Measurements from ENCODE around the gene DHRS7B.

DHRS7B gene

DNA sequence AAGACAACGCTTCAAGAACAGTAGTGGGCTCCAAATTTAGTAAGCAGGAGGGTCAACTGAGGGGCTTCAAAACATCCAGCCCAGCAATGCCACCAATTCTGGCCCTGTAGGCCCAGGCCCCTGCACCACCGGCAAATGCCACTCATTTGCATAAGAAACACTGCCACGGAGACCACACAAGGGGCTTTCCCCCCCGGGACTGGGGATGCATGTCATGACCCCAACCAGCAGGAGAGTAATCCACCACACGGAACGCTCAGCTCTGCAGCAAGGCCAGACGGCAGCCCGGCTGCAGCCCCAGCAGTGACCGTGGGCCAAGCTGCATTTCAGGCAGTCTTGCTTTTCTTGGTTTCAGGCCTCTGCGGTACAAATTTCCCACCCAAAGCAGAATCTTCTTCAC is 73.1 kb downstream of the DHRS7B start:
- TF ChIP-seq POU2F2 (IDR thresholded peaks at IDR 0.05; ENCODE audit: low read depth, low read length), result peak; percentile 94; the same call in 1 of the 2 replicates
- TF ChIP-seq SPI1 (IDR thresholded peaks at IDR 0.05; ENCODE audit: low read depth, low read length), result no peak
- no peak for TF ChIP-seq POLR2A (IDR thresholded peaks at IDR 0.05; ENCODE audit: low read depth, low read length)
- TF ChIP-seq PAX5 (IDR thresholded peaks at IDR 0.05; ENCODE audit: insufficient read depth, low read length, severe bottlenecking), result no peak
- FAIRE-seq (peak; percentile 86), DNase-seq (ENCODE audit: insufficient read length, low spot score) (peak; percentile 59)

DNA sequence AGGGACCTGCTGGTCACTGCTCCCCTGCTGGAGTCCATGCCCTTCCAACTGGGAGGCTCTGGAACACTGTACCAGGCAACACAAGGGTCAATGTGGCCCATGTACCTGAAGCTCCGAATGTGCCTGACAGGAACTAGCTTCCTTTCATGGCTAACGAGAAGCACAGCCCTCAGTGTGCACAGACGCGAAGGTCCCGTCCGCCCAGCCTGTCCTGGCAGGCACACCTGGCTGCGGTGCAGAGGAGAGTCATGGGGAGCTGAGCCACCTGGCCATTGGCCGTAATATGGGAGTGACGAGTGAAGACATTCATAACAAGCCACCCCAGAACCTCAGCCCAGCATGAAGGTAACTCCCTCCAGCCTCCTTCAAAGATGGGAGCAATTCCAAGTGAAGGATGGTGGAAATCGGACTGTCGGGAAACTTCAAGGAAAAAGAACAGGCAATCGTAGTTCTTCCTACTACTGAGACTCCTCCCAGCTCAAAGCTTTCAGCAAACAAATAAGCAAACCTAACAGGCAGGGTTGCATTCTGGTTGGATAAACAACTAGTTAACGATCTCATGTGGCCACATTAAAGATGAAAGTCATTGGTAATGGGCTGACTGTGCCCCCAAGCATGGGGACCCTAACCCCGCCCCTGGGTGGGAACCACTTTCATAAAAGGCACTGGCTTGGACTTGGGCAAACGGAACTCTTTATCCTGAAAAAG is 74.0 kb downstream of the DHRS7B start:
- FAIRE-seq (peak; percentile 74), DNase-seq (ENCODE audit: insufficient read length, low spot score) (no peak)
- TF ChIP-seq POLR2AphosphoS5 (IDR thresholded peaks at IDR 0.05; ENCODE audit: low read depth, low read length) (no peak), PAX5 (IDR thresholded peaks at IDR 0.05; ENCODE audit: insufficient read depth, low read length, severe bottlenecking) (no peak), TAF1 (IDR thresholded peaks at IDR 0.05; ENCODE audit: low read depth, low read length) (no peak), POLR2A (IDR thresholded peaks at IDR 0.05; ENCODE audit: low read depth, low read length) (no peak), POU2F2 (IDR thresholded peaks at IDR 0.05; ENCODE audit: low read depth, low read length) (no peak), SPI1 (IDR thresholded peaks at IDR 0.05; ENCODE audit: low read depth, low read length) (no peak)

DNA sequence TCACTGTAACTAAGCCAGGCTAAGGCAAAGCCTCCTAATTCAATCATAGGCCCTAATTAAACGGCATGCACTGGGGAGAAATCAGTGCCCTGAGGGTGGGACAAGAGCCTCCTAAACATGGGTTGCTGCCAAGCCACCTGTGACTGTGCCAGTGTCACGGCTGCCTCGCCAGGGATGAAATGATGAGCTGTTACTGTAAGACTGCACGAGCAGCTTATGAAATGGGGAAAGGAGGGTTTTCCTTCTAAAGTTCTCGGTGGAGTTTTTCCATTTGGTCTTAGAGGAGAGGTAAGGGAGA is 74.5 kb downstream of the DHRS7B start:
- no peak for TF ChIP-seq PAX5 (IDR thresholded peaks at IDR 0.05; ENCODE audit: insufficient read depth, low read length, severe bottlenecking)
- TF ChIP-seq TAF1 (IDR thresholded peaks at IDR 0.05; ENCODE audit: low read depth, low read length), result no peak
- TF ChIP-seq POLR2A (IDR thresholded peaks at IDR 0.05; ENCODE audit: low read depth, low read length), result no peak
- no peak for TF ChIP-seq SPI1 (IDR thresholded peaks at IDR 0.05; ENCODE audit: low read depth, low read length)
- no peak for TF ChIP-seq POLR2AphosphoS5 (IDR thresholded peaks at IDR 0.05; ENCODE audit: low read depth, low read length)
- no peak for TF ChIP-seq POU2F2 (IDR thresholded peaks at IDR 0.05; ENCODE audit: low read depth, low read length)
- FAIRE-seq (no peak), DNase-seq (ENCODE audit: insufficient read length, low spot score) (no peak)

DNA sequence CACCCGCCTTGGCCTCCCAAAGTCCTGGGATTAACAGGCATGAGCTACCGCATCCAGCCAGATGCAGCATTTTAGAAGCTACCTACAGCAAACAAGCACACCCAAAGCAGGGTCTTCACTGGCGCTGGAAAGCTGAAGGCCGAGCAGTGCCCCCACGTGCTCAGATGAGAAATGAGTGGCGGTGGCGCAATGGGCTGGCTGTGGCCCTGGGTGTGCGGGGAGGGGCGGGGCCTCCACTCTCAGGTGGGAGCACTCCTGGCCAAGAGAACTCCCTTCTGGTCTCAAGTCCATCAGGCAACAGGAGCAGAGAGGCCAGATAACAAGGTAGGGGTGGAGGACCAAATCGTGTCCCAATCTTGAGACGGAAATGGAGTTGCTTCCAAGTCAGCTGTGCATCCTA is 75.1 kb downstream of the DHRS7B start:
- FAIRE-seq, result no peak
- no peak for DNase-seq (ENCODE audit: insufficient read length, low spot score)
- TF ChIP-seq POU2F2 (IDR thresholded peaks at IDR 0.05; ENCODE audit: low read depth, low read length), result no peak
- no peak for TF ChIP-seq POLR2A (IDR thresholded peaks at IDR 0.05; ENCODE audit: low read depth, low read length)
- no peak for TF ChIP-seq TAF1 (IDR thresholded peaks at IDR 0.05; ENCODE audit: low read depth, low read length)
- TF ChIP-seq POLR2AphosphoS5 (IDR thresholded peaks at IDR 0.05; ENCODE audit: low read depth, low read length), result no peak
- no peak for TF ChIP-seq SPI1 (IDR thresholded peaks at IDR 0.05; ENCODE audit: low read depth, low read length)
- TF ChIP-seq PAX5 (IDR thresholded peaks at IDR 0.05; ENCODE audit: insufficient read depth, low read length, severe bottlenecking), result no peak

DNA sequence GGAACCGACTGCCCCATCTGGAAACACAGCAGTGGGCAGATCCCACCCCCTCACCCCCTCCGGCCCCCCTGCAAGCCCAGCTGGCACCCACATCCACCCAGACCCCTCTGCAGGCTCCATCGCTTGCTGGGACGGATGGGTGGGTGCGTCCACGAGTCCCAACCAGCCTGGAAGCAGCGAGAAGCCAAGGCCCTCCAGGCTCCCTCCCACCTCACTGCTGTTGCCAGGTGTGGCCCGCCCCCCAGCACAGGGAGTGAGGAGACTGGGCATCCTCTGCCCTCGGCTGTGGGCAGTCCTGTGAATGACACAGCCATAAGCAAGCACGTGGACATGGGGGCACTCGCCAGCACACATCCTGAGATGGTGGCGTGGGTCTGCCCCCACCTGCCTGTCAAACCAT is 75.7 kb downstream of the DHRS7B start:
- no peak for TF ChIP-seq SPI1 (IDR thresholded peaks at IDR 0.05; ENCODE audit: low read depth, low read length)
- no peak for TF ChIP-seq POLR2A (IDR thresholded peaks at IDR 0.05; ENCODE audit: low read depth, low read length)
- no peak for TF ChIP-seq TAF1 (IDR thresholded peaks at IDR 0.05; ENCODE audit: low read depth, low read length)
- no peak for TF ChIP-seq POU2F2 (IDR thresholded peaks at IDR 0.05; ENCODE audit: low read depth, low read length)
- TF ChIP-seq PAX5 (IDR thresholded peaks at IDR 0.05; ENCODE audit: insufficient read depth, low read length, severe bottlenecking), result no peak
- DNase-seq (ENCODE audit: insufficient read length, low spot score) (no peak), FAIRE-seq (no peak)

DNA sequence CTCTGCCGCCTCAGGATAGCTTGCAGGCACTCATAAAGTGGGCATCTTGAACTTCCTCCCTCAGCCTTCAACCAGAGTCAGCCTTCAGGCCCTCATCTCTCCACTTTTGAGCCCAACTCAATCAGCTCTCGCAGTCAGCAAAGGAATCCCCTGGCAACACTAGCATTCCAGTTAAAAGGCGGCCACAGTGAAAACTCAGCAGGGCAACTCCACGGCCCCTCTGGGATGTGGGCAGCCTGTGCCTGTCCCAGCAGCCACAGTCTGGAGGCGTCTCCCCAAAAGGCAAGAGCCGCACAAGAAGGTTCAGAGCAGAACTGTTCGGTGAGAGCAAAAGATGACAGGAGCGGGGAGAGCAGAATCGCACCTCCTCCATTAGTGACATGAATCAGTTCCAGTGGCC is 78.2 kb downstream of the DHRS7B start:
- TF ChIP-seq TAF1 (IDR thresholded peaks at IDR 0.05; ENCODE audit: low read depth, low read length), result no peak
- no peak for TF ChIP-seq POLR2A (IDR thresholded peaks at IDR 0.05; ENCODE audit: low read depth, low read length)
- no peak for TF ChIP-seq POLR2AphosphoS5 (IDR thresholded peaks at IDR 0.05; ENCODE audit: low read depth, low read length)
- TF ChIP-seq PAX5 (IDR thresholded peaks at IDR 0.05; ENCODE audit: insufficient read depth, low read length, severe bottlenecking), result no peak
- no peak for TF ChIP-seq POU2F2 (IDR thresholded peaks at IDR 0.05; ENCODE audit: low read depth, low read length)
- no peak for TF ChIP-seq SPI1 (IDR thresholded peaks at IDR 0.05; ENCODE audit: low read depth, low read length)
- FAIRE-seq, result peak; percentile 9

DNA sequence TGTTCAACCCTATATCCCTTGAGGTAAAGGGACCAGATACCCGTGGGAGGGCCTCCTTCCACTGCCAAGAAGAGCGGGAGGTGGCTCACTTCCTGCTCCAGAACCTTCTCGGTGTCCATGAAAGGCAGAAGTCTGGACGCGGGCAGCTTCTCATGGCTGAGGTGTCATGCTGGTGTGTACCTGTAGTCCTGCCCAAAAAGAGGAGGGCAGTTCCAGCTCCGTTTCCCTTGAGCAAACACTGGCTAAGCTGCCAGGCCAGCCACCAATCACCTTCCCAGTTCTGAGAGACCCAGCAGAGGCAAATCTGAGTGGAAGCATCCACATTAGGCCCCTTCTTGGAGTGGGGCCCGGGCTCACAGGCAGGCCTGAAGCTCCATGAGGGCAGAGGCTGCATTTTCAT is 81.6 kb downstream of the DHRS7B start:
- FAIRE-seq (no peak), DNase-seq (ENCODE audit: insufficient read length, low spot score) (no peak)
- TF ChIP-seq POLR2A (IDR thresholded peaks at IDR 0.05; ENCODE audit: low read depth, low read length) (no peak), TAF1 (IDR thresholded peaks at IDR 0.05; ENCODE audit: low read depth, low read length) (no peak), POU2F2 (IDR thresholded peaks at IDR 0.05; ENCODE audit: low read depth, low read length) (no peak), SPI1 (IDR thresholded peaks at IDR 0.05; ENCODE audit: low read depth, low read length) (no peak)

More for the DNA sequence above, 78.2 kb downstream of the DHRS7B start:
- no peak for DNase-seq (ENCODE audit: insufficient read length, low spot score)

DNA sequence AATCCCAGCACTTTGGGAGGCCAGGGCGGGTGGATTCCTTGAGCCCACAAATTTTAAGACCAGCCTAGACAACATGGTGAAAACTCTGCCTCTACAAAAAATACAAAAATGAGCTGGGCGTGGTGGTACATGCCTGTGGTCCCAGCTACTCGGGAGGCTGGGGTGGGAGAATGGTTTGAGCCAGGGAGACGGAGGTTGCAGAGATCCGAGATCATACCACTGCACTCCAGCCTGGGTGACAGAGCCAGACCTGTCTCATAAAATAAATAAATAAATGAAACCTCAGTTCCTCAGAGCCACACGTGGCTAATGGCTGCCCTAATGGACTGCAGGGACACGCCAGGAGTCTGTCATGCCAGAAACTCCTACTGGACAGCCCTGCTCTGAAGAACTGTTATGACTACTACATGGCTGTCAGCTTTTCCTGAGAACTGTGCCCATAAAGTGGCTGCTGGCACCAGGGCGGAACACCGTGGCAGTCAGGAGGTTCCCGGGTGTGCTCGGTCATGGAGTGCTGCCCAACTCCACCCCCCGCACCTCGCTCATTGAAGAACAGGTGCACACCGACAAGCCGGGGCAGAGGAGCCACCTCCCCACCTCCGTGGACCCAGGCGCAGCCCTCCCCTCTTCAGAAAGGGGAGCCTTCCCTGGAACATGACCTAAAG is 82.9 kb downstream of the DHRS7B start:
- no peak for FAIRE-seq

DNA sequence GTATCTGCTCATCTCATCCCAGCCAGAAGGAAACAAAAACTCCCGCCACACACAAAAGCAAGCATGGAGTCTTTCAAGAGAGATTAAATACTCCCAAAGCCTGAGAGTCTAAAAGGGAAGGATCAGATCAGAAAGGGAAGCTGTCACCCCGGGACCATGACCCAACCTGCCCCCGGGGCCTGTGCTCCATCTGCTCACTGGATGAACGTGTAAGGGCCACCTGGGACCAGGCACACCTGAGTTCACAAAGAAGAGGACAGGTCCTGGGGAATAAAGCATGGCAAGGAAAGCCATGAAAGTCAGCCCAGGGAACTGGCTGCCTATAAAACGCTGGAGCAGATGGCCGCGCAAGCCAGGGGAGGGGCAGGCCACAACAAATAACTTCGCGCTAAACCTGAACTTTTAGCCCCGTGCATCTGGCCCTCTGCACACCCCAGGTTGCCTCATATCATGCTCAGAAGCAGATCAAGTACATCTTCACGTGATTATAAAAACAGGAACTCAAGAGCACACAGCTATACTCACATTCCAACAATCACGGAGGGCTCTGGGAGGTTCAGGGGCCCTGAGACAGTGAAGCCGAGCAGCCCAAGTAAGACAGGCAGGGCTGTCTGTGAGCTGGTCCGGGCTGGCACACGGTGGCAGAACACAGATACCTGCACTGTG is 83.8 kb downstream of the DHRS7B start:
- FAIRE-seq (no peak), DNase-seq (ENCODE audit: insufficient read length, low spot score) (no peak)
- TF ChIP-seq PAX5 (IDR thresholded peaks at IDR 0.05; ENCODE audit: insufficient read depth, low read length, severe bottlenecking) (no peak), POU2F2 (IDR thresholded peaks at IDR 0.05; ENCODE audit: low read depth, low read length) (no peak), POLR2AphosphoS5 (IDR thresholded peaks at IDR 0.05; ENCODE audit: low read depth, low read length) (no peak), TAF1 (IDR thresholded peaks at IDR 0.05; ENCODE audit: low read depth, low read length) (no peak), POLR2A (IDR thresholded peaks at IDR 0.05; ENCODE audit: low read depth, low read length) (no peak), SPI1 (IDR thresholded peaks at IDR 0.05; ENCODE audit: low read depth, low read length) (no peak)

More for the DNA sequence above, 82.9 kb downstream of the DHRS7B start:
- TF ChIP-seq PAX5 (IDR thresholded peaks at IDR 0.05; ENCODE audit: insufficient read depth, low read length, severe bottlenecking), result no peak
- no peak for TF ChIP-seq POLR2A (IDR thresholded peaks at IDR 0.05; ENCODE audit: low read depth, low read length)
- no peak for TF ChIP-seq POU2F2 (IDR thresholded peaks at IDR 0.05; ENCODE audit: low read depth, low read length)
- TF ChIP-seq SPI1 (IDR thresholded peaks at IDR 0.05; ENCODE audit: low read depth, low read length), result no peak
- no peak for TF ChIP-seq TAF1 (IDR thresholded peaks at IDR 0.05; ENCODE audit: low read depth, low read length)
- TF ChIP-seq POLR2AphosphoS5 (IDR thresholded peaks at IDR 0.05; ENCODE audit: low read depth, low read length), result no peak
- no peak for DNase-seq (ENCODE audit: insufficient read length, low spot score)
